ENCODE data around the gene NDUFAB1.

Gene NDUFAB1

DNA sequence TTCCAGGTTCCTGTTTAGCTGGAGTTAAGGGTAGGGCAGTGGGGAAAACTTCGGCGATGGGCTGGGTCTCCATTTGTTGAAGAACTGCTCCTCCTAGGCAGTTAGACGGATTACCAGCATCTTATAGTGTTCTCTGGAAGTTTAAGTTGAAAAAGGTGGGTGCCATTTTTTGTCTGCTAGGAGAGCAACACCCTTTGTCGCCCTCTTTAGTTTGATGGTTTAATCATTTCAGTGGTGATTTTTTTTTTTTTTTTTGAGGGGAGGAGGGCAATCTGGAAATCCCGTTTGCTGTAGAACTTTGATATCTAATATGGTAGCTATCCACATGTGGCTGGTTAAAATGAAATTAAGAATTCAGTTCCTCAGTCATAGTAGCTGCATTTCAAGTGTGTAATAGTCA, 34.5 kb downstream of the NDUFAB1 start:
- TF ChIP-seq, protein P1, sequence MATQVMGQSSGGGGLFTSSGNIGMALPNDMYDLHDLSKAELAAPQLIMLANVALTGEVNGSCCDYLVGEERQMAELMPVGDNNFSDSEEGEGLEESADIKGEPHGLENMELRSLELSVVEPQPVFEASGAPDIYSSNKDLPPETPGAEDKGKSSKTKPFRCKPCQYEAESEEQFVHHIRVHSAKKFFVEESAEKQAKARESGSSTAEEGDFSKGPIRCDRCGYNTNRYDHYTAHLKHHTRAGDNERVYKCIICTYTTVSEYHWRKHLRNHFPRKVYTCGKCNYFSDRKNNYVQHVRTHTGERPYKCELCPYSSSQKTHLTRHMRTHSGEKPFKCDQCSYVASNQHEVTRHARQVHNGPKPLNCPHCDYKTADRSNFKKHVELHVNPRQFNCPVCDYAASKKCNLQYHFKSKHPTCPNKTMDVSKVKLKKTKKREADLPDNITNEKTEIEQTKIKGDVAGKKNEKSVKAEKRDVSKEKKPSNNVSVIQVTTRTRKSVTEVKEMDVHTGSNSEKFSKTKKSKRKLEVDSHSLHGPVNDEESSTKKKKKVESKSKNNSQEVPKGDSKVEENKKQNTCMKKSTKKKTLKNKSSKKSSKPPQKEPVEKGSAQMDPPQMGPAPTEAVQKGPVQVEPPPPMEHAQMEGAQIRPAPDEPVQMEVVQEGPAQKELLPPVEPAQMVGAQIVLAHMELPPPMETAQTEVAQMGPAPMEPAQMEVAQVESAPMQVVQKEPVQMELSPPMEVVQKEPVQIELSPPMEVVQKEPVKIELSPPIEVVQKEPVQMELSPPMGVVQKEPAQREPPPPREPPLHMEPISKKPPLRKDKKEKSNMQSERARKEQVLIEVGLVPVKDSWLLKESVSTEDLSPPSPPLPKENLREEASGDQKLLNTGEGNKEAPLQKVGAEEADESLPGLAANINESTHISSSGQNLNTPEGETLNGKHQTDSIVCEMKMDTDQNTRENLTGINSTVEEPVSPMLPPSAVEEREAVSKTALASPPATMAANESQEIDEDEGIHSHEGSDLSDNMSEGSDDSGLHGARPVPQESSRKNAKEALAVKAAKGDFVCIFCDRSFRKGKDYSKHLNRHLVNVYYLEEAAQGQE (IDR thresholded peaks at IDR 0.05; ENCODE audit: insufficient read depth in 1 of 2, low read depth in 2 of 2, low read length in 2 of 2) = no peak
- TF ChIP-seq FOXP2 (optimal IDR thresholded peaks at IDR 0.05; ENCODE audit: borderline replicate concordance, extremely low read depth, extremely low read length, insufficient read depth) = no peak
- no peak for TF ChIP-seq SIN3A (IDR thresholded peaks at IDR 0.05; ENCODE audit: borderline replicate concordance, insufficient read depth, low read length)
- TF ChIP-seq POLR2AphosphoS5 (IDR thresholded peaks at IDR 0.05; ENCODE audit: low read depth, low read length) = no peak
- TF ChIP-seq TAF1 (IDR thresholded peaks at IDR 0.05; ENCODE audit: borderline replicate concordance, insufficient read depth, low read length) = no peak

DNA sequence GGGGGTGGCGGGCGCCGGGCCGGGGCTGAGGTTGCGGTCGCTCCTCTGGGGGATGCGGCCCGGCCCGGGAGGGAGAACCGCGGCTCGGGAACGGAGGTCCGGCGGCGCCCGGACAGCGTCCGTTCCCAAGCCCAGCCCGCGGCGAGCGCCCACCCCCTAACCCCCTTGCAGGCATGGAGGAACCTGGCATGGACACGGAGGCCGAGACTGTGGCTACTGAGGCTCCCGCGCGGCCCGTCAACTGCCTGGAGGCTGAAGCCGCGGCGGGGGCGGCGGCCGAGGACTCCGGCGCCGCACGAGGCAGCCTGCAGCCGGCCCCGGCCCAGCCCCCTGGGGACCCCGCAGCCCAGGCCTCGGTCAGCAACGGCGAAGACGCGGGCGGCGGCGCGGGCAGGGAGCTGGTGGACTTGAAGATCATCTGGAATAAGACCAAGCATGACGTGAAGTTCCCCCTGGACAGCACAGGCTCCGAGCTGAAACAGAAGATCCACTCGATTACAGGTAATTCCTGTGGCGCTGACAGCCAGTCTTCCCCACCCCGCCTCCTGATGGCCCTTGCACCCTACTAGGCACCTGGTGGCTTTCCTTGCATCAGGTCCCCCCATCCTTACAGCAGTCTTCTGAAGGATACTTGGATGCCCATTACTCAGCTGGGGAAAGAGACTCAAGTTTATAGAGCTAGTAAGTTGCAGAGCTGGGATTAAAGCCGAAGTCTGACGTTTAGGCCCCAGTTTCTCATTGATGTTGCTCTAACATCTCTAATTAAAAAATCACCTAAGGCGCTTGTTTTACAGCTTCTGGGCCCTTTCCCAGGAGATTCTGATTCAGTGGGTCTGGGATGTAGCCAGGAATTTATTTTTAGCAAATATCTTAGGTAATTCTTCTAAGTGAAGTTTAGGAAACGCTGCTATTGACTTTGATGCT, 38.1 kb downstream of the NDUFAB1 start:
- TF ChIP-seq, protein P1 (IDR thresholded peaks at IDR 0.05; ENCODE audit: insufficient read depth in 1 of 2, low read depth in 2 of 2, low read length in 2 of 2) = no peak
- TF ChIP-seq FOXP2 (optimal IDR thresholded peaks at IDR 0.05; ENCODE audit: borderline replicate concordance, extremely low read depth, extremely low read length, insufficient read depth) = no peak
- TF ChIP-seq TAF1 (IDR thresholded peaks at IDR 0.05; ENCODE audit: borderline replicate concordance, insufficient read depth, low read length) = no peak; the same call in 1 of the 2 replicates
- TF ChIP-seq POLR2AphosphoS5 (IDR thresholded peaks at IDR 0.05; ENCODE audit: low read depth, low read length) = no peak
- no peak for TF ChIP-seq SIN3A (IDR thresholded peaks at IDR 0.05; ENCODE audit: borderline replicate concordance, insufficient read depth, low read length)

DNA sequence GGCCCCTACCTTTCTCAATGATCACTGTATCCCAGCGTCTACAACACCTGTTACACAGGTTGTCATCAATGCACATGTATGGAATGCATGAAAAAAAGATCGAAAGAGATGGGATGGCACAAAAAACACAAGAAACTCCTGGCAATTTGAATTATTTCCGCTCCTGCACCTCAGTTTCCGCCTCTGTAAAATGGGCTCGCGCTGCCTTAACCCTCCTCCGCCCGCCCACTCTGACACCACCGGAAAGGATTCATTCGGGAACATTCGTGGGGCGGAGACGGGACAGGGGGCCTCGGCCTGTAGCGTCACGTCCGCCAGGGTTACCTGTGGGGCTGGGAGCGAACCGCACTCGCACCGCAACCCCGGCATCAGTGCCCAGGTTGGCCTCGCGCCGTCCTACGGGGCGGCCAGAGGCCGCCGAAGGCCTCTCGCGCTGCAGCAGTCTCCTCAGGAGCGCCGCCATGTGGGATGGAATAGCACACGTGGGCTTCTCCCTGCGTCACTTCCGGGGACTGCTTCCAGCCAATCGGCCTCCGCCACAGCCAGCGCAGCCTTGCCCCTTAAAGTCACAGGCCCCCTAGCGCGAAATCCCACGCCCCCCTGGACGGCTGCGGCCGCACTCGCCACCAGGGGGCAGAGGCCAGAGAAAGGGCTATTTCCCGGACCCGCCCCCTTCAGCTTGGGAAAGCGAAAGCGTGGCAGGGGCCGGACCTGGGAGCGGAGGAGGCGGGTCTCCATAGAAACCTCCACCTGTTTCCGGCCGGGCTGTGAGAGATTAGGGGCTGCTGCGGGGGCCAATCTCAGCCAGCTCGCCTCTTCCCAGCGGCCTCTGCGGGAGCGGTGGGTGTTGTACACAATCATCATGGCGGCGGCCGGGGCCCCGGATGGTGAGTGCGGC, 39.0 kb downstream of the NDUFAB1 start, which contains the start of the genes EARS2 and UBFD1:
TSS of gene EARS2 (minus strand) at position 470 of the 898 bp plus-strand sequence. CDS start at position 463, 7 bp downstream.
TSS of gene UBFD1 (plus strand) at position 847 of the 898 bp plus-strand sequence. CDS start at position 863, 16 bp downstream.
- peak; percentile 66; the same call in 1 of the 2 replicates for TF ChIP-seq TAF1 (IDR thresholded peaks at IDR 0.05; ENCODE audit: borderline replicate concordance, insufficient read depth, low read length)
- peak; percentile 60 for TF ChIP-seq POLR2AphosphoS5 (IDR thresholded peaks at IDR 0.05; ENCODE audit: low read depth, low read length)
- TF ChIP-seq, protein P1 (IDR thresholded peaks at IDR 0.05; ENCODE audit: insufficient read depth in 1 of 2, low read depth in 2 of 2, low read length in 2 of 2) = no peak; a peak in 1 of 4 replicates
- no peak for TF ChIP-seq FOXP2 (optimal IDR thresholded peaks at IDR 0.05; ENCODE audit: borderline replicate concordance, extremely low read depth, extremely low read length, insufficient read depth)
- peak; percentile 92; the same call in 1 of the 2 replicates for TF ChIP-seq SIN3A (IDR thresholded peaks at IDR 0.05; ENCODE audit: borderline replicate concordance, insufficient read depth, low read length)

DNA sequence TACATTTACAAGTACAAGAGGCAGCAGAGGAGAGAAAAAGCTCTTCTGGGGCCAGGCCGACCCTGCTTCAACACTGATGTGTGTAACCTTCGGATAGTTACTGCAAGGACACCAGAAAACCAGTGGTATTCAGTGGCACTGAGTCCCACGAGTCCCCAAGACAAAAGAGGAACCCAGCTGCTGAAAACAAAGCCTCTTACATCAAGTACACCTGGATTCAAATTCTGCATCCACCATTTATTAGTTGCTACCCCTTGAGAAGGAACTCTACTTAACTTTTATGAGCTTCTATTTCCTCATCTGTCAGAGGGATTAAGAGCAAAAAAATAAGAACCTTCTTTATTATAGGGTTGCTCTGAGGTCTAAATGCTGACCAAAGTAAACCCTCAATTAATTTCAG, 41.6 kb downstream of the NDUFAB1 start:
- TF ChIP-seq FOXP2 (optimal IDR thresholded peaks at IDR 0.05; ENCODE audit: borderline replicate concordance, extremely low read depth, extremely low read length, insufficient read depth) (no peak), SIN3A (IDR thresholded peaks at IDR 0.05; ENCODE audit: borderline replicate concordance, insufficient read depth, low read length) (no peak), POLR2AphosphoS5 (IDR thresholded peaks at IDR 0.05; ENCODE audit: low read depth, low read length) (no peak)
- TF ChIP-seq, protein P1 (IDR thresholded peaks at IDR 0.05; ENCODE audit: insufficient read depth in 1 of 2, low read depth in 2 of 2, low read length in 2 of 2) = no peak
